ENCODE results near the gene GALNT5.

- TF ChIP-seq, protein P1, sequence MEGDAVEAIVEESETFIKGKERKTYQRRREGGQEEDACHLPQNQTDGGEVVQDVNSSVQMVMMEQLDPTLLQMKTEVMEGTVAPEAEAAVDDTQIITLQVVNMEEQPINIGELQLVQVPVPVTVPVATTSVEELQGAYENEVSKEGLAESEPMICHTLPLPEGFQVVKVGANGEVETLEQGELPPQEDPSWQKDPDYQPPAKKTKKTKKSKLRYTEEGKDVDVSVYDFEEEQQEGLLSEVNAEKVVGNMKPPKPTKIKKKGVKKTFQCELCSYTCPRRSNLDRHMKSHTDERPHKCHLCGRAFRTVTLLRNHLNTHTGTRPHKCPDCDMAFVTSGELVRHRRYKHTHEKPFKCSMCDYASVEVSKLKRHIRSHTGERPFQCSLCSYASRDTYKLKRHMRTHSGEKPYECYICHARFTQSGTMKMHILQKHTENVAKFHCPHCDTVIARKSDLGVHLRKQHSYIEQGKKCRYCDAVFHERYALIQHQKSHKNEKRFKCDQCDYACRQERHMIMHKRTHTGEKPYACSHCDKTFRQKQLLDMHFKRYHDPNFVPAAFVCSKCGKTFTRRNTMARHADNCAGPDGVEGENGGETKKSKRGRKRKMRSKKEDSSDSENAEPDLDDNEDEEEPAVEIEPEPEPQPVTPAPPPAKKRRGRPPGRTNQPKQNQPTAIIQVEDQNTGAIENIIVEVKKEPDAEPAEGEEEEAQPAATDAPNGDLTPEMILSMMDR (IDR thresholded peaks at IDR 0.05), result no peak
- TF ChIP-seq ZFX (IDR thresholded peaks at IDR 0.05; ENCODE audit: borderline replicate concordance), result no peak
Observed at GRCh38 chr2:157271590-157272203, 14.2 kb downstream of the GALNT5 start.

Measured in 22Rv1 (cell line).